HG02884 (cell line): ENCODE data around the gene ZNF300.
"Not testable (repeated sequence)": the region's sequence is repeated elsewhere in the genome, so short reads cannot be mapped to it uniquely, and the experiment has no call there.

Source experiments
- ATAC-seq: cut with Tn5 transposase; IDR thresholded peaks from one replicate; pipeline ENCODE4 v1.9.1; 2021; ENCODE audit warnings: mild to moderate bottlenecking, moderate library complexity; ENCODE audit not compliant: unreplicated experiment

Gene ZNF300

DNA sequence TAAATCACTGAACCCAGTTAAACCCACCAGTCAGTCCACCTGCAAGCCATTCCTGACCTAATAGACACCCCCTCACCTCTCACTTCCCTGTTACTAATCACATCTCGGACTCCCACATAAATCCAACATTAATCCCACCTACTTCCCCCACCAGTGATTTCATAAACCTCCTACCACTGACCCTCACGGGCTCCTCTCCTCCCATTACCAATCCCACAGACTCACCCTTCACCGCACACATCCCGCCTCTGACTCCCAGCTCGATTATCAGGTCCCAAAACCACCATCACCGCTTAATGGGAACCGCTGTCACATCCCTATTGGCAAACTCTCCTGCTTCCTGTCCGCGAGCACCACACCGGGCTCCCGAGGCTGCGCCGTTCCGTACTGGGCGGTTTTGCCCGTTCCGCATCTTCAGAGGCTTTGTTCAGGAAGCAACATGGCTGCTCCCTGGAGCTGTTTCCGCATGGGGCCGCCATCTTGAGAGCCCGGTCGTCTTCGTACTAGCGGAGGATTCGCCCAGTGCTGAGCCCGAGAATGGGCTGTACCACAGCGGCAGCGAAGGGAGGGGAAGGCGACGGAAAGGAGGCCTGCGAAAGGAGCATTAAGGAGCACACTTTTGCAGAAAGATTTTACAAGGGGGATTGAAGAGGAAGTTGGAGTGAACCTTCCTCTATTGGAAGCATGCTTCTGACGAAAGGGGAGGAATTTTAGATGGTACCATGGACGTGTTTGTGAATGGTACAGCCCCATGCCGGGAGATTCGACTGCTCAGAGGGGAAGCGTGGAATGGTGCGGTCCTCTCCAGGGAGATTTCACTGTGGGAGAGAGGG, at the start of gene ZNF300:
Gene ZNF300, minus strand, starts transcription at position 502 of the 833 bp plus-strand sequence. CDS start 1,825 bp downstream, outside the sequence.
- no peak for ATAC-seq

GRCh38 chr5:150948539-150948938, 43.8 kb upstream of the ZNF300 start:
- ATAC-seq: no peak

DNA sequence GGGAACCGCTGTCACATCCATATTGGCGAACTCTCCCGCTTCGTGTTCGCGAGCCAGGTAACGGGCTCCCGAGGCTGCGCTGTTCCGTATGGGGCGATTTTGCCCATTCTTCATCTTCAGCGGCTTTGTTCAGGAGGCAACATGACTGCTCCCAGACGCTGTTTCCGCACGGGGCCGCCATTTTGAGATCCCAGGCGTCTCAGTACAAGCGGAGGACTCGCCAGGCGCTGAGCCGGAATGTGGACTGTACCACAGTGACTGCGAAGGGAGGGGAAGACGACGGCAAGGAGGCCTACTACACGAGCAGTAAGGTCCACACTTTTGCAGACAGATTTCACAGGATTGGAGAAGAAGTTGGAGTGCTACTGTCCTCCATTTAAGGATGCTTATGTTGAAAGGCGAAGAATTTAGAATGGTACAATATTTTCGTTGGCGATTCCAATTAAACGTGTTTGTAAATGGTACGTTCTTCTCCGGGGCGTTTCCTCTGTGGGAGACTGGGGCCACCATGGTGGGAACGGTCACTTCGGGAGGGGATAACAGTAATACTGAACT, 41.6 kb upstream of the ZNF300 start:
- ATAC-seq: no peak

GRCh38 chr5:150945947-150946346, 41.2 kb upstream of the ZNF300 start:
- ATAC-seq: no peak

GRCh38 chr5:150945486-150945885, 40.7 kb upstream of the ZNF300 start:
- no peak for ATAC-seq

- no peak for ATAC-seq
Measured at GRCh38 chr5:150931368-150931965, 26.7 kb upstream of the ZNF300 start.

- no peak for ATAC-seq
Measured at GRCh38 chr5:150918613-150919012, 13.8 kb upstream of the ZNF300 start.

DNA sequence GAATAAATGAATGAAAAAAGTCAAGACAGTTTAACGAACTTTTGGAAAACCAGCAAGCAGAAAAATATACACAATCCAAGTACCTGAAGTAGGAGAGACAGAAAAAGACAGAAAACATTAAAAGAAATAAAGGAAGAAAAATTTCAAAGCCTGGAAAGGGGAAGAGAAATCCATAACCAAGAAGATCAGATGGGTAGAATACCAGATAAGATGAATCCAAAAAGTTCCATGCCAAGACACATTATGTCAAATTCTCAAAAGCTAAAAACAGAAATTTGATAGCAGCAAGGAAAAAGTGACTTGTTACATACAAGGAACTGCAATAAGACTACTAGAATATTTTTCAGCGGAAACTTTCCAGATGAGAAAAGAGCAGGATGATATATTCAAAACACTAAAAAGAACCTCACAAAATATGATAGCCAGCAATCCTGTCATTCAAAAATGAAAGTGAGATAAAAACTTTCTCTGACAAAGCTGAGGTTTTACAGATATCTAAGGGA, 7.6 kb upstream of the ZNF300 start:
- no peak for ATAC-seq

- no peak for ATAC-seq
Measured at GRCh38 chr5:150905312-150905683, 518 bp upstream of the ZNF300 start.

- no peak for ATAC-seq
Measured at GRCh38 chr5:150901446-150901845, 3.3 kb downstream of the ZNF300 start.

DNA sequence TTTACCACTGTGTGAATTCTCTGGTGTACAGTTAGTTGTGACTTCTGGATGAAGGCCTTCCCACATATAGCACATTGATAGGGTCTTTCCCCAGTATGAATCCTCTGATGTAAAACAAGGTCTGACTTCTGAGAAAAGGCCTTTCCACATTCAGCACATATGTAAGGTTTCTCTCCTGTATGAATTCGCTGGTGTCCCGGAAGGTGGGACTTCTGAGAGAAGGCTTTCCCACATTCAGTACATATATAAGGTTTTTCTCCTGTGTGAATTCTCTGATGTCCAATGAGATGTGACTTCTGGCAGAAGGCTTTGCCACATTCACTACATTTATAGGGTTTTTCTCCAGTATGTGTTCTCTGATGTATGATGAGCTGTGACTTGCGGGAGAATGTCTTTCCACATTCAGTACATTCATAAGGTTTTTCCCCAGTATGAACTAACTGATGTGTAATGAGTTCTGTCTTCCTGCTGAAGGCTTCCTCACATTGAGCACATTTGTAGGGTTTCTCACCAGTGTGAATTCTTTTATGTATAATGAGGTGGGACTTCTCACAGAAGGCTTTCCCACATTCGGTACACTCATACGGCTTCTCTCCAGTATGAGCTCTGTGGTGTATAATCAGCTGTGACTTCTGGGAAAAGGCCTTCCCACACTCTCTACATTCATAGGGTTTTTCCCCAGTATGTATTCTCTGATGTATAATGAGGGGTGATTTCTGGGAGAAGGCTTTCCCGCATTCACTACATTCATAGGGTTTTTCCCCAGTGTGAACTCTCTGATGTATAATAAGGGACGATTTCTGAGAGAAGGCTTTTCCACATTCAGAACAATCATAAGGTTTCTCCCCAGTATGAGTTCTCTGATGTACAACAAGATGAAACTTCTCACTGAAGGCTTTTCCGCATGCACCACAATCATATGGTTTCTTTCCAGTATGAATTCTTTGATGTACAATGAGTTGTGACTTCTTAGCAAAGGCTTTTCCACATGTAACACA, 9.1 kb downstream of the ZNF300 start:
- no peak for ATAC-seq

GRCh38 chr5:150879358-150879757, 25.4 kb downstream of the ZNF300 start:
- no peak for ATAC-seq

GRCh38 chr5:150862070-150862469, 42.7 kb downstream of the ZNF300 start:
- ATAC-seq: no peak

DNA sequence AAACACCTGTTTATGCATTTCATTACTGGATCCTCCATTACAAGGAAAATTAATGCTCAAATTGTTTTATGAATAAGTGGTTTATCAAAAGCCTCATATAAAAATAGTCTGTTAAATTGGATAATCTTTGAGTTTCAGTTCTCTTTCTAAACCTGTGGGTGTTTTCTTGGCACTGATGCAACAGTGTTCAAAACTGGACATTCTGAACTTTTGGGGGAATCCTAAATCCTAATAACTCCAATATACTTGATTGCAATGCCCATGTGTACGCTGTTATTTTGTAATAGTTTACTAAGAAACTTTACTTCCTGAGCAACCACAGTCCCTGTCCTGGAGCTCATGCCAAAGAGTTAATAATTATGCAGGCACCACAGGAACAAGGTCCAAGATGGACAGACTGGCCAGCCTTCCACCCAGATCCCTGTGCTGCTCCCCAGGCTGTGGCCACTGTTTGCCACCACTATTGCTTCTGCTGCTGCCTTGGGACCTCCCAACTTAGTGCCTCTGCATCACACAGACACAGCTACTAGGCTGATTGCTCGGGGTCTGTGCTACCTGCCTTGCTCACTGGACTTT, 44.4 kb downstream of the ZNF300 start:
- ATAC-seq: no peak

GRCh38 chr5:150856700-150857099, 48.1 kb downstream of the ZNF300 start:
- not testable (repeated sequence) for ATAC-seq

GRCh38 chr5:150853561-150853960, 51.2 kb downstream of the ZNF300 start:
- no peak for ATAC-seq

- ATAC-seq: no peak
Measured at GRCh38 chr5:150851039-150851438, 53.7 kb downstream of the ZNF300 start.

DNA sequence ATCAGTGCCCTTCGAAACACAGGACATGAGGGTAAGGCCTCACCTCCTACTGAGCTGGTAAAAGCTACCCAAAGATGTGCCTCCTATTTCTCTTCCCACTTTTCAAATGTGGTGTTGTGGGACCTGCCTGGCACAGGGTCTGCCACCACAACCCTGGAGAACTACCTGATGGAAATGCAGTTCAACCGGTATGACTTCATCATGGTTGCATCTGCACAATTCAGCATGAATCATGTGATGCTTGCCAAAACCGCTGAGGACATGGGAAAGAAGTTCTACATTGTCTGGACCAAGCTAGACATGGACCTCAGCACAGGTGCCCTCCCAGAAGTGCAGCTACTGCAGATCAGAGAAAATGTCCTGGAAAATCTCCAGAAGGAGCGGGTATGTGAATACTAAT, 56.5 kb downstream of the ZNF300 start:
- ATAC-seq: no peak

GRCh38 chr5:150847334-150847695, 57.5 kb downstream of the ZNF300 start:
- ATAC-seq: no peak

GRCh38 chr5:150846654-150847333, 58.0 kb downstream of the ZNF300 start:
- peak; percentile 97 for ATAC-seq
